Measurements from ENCODE around the gene CXADR.

The CXADR gene

GRCh38 chr21:17527711-17528110, 14.9 kb downstream of the CXADR start:
- TF ChIP-seq, protein P1, sequence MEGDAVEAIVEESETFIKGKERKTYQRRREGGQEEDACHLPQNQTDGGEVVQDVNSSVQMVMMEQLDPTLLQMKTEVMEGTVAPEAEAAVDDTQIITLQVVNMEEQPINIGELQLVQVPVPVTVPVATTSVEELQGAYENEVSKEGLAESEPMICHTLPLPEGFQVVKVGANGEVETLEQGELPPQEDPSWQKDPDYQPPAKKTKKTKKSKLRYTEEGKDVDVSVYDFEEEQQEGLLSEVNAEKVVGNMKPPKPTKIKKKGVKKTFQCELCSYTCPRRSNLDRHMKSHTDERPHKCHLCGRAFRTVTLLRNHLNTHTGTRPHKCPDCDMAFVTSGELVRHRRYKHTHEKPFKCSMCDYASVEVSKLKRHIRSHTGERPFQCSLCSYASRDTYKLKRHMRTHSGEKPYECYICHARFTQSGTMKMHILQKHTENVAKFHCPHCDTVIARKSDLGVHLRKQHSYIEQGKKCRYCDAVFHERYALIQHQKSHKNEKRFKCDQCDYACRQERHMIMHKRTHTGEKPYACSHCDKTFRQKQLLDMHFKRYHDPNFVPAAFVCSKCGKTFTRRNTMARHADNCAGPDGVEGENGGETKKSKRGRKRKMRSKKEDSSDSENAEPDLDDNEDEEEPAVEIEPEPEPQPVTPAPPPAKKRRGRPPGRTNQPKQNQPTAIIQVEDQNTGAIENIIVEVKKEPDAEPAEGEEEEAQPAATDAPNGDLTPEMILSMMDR (IDR thresholded peaks at IDR 0.05; ENCODE audit: extremely low read depth, insufficient read depth, missing control alignments) = no peak
- in situ Hi-C loops (cut with MboI; ENCODE audit: low pct_unique_long_range_greater_than_20kb, low sequenced_read_pairs, unreplicated experiment) = no loop called here
- DNase-seq (ENCODE audit: low spot score) = no peak

- DNase-seq (ENCODE audit: low spot score) = no peak
- in situ Hi-C loops (cut with MboI; ENCODE audit: low pct_unique_long_range_greater_than_20kb, low sequenced_read_pairs, unreplicated experiment) = no loop called here
- TF ChIP-seq, protein P1 (IDR thresholded peaks at IDR 0.05; ENCODE audit: extremely low read depth, insufficient read depth, missing control alignments) = no peak
Measured at GRCh38 chr21:17529648-17530047, 16.8 kb downstream of the CXADR start.

- TF ChIP-seq, protein P1 (IDR thresholded peaks at IDR 0.05; ENCODE audit: extremely low read depth, insufficient read depth, missing control alignments) = no peak
- DNase-seq (ENCODE audit: low spot score) = no peak
- in situ Hi-C loops (cut with MboI; ENCODE audit: low pct_unique_long_range_greater_than_20kb, low sequenced_read_pairs, unreplicated experiment) = no loop called here
Measured at GRCh38 chr21:17532292-17532691, 19.4 kb downstream of the CXADR start.

- in situ Hi-C loops (cut with MboI; ENCODE audit: low pct_unique_long_range_greater_than_20kb, low sequenced_read_pairs, unreplicated experiment) = no loop called here
- no peak for DNase-seq (ENCODE audit: low spot score)
- TF ChIP-seq, protein P1 (IDR thresholded peaks at IDR 0.05; ENCODE audit: extremely low read depth, insufficient read depth, missing control alignments) = no peak
Measured at GRCh38 chr21:17536381-17536780, 23.5 kb downstream of the CXADR start.

DNA sequence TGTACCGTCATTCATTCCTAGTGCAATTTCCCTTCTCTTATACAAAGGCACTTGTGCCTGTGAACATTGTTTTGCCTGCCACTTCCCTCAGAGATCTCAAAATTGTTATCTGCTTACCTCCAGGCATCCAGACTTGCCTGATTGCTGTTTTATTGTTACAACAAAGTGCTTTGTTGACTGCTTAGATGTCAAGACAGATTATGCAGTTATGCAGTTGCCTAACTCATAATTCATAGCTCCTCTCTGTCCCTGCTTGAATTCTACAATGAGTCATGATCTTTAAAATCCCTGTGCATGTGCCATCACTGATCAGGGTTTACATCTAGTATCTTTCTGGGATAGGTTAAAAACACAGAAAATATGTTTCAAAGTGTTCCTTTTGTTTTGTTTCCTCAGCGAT, 24.5 kb downstream of the CXADR start:
- no peak for DNase-seq (ENCODE audit: low spot score)
- TF ChIP-seq, protein P1 (IDR thresholded peaks at IDR 0.05; ENCODE audit: extremely low read depth, insufficient read depth, missing control alignments) = no peak
- in situ Hi-C loops (cut with MboI; ENCODE audit: low pct_unique_long_range_greater_than_20kb, low sequenced_read_pairs, unreplicated experiment) = no loop called here

- in situ Hi-C loops (cut with MboI; ENCODE audit: low pct_unique_long_range_greater_than_20kb, low sequenced_read_pairs, unreplicated experiment) = no loop called here
- TF ChIP-seq, protein P1 (IDR thresholded peaks at IDR 0.05; ENCODE audit: extremely low read depth, insufficient read depth, missing control alignments) = no peak
- no peak for DNase-seq (ENCODE audit: low spot score)
Measured at GRCh38 chr21:17538576-17538975, 25.7 kb downstream of the CXADR start.

GRCh38 chr21:17539323-17539722, 26.5 kb downstream of the CXADR start:
- TF ChIP-seq, protein P1 (IDR thresholded peaks at IDR 0.05; ENCODE audit: extremely low read depth, insufficient read depth, missing control alignments) = no peak
- in situ Hi-C loops (cut with MboI; ENCODE audit: low pct_unique_long_range_greater_than_20kb, low sequenced_read_pairs, unreplicated experiment) = no loop called here
- DNase-seq (ENCODE audit: low spot score) = no peak

Measured in GM13977 (cell line).